Ecto neural progenitor cell (in vitro differentiated cells): Measurements from ENCODE around the gene CNOT6.

ENCODE experiments used
- DNase-seq: peaks from one replicate; pipeline ENCODE4 v3.0.0-alpha.2; 2018; ENCODE audit warnings: low spot score

The CNOT6 gene

DNA sequence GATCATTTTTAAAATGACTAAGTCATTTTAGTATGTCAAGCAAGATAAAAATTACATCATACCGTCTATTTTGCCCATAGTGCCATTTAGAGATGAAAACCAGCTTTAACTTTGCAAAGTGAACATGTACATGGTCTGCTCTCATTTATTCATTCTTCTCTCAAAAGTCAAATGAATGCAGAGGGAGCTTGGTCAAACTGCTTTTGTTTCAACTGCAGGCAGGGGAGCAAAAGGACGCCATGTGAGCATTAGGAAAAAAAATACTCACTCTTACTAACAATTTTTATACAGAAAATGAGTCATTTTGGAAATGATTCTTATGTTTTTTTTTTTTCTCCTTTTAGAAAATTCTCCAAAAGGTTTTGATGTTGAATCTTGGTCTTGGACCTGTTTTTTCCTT, 81.4 kb downstream of the CNOT6 start:
- DNase-seq = no peak

- DNase-seq = no peak
Observed at GRCh38 chr5:180580681-180581080, 86.5 kb downstream of the CNOT6 start.

DNA sequence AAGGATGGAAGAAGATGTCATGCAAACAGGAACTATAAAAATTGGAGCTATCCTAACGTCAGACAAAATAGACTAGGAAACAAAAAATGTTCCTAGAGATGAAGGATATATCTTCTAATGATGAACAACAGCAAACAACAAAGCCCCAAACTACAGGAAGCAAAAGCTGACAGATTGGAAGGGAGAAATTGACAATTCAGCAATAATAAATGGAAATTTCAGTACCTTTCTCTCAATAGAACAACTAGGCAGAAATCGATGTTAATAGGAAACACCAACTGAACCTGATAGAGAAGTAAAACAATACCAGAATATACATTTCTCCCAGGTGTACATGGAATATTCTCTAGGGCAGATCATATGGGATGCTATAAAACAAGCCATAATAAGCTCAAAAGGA, 89.6 kb downstream of the CNOT6 start:
- DNase-seq = no peak

DNA sequence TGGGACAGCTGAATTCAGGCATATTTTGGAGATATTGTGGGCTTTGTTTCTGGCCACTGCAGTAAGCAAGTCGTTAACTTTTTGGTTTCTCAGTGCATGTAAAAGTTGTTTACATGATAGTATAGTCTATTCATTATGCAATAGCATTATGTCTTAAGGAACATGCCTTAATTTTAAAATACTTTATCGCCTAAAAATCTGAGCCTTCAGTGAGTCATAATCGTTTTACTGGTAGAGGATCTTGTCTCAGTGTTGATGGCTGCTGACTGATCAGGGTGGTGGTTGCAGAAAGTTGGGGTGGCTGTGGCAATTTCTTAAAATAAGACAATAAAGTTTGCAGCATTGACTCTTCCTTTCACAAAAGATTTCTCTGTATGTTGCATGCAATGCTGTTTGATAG, 92.0 kb downstream of the CNOT6 start:
- DNase-seq = no peak

- DNase-seq = no peak
Observed at GRCh38 chr5:180586870-180587269, 92.7 kb downstream of the CNOT6 start.

DNA sequence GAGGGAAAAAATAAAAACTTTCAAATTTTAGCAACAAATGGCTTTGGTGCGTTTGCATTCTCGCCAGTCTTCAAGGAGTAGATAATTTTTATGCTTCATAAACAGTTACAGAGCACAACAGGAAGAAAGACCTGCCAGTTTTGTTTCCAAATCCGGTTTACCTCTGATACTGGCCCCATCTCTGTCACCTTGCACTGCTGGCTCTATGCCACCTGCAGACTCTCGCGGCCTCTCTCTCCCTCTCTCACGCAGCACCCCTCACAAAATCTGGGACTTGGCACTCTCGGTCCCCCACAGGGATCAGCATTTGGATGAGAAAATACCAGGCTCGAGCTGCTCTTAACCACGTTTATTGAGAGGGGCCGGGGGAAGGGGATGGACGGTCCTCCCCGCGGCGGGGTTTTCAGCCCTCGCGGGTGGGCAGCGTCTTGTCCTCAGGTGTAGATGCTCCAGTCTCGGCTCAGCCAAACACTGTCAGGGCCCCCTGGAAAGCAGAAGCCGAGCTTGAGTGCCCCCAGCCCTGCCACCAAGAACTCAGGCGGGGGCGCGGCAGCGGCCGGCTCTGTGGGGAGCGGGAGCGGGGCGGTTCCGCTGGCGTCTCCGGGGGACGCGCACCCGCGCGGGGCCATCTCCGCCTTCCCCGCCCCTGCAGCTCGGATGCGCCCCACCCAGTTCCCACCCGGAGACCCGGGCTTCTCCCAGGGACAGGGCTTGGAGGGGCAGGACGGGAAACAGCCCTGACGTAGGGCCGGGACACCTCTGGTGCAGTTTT, 95.8 kb downstream of the CNOT6 start:
- peak; percentile 49 for DNase-seq

GRCh38 chr5:180590543-180591310, 96.5 kb downstream of the CNOT6 start:
- DNase-seq = peak; percentile 63

- DNase-seq = peak; percentile 54
Observed at GRCh38 chr5:180591311-180591887, 97.2 kb downstream of the CNOT6 start, which contains the start of gene SCGB3A1. SCGB3A1 (minus strand) TSS chr5:180591499; CDS start chr5:180591462, 37 bp downstream.

- DNase-seq = peak; percentile 38
Observed at GRCh38 chr5:180592176-180592575, 98.0 kb downstream of the CNOT6 start.

DNA sequence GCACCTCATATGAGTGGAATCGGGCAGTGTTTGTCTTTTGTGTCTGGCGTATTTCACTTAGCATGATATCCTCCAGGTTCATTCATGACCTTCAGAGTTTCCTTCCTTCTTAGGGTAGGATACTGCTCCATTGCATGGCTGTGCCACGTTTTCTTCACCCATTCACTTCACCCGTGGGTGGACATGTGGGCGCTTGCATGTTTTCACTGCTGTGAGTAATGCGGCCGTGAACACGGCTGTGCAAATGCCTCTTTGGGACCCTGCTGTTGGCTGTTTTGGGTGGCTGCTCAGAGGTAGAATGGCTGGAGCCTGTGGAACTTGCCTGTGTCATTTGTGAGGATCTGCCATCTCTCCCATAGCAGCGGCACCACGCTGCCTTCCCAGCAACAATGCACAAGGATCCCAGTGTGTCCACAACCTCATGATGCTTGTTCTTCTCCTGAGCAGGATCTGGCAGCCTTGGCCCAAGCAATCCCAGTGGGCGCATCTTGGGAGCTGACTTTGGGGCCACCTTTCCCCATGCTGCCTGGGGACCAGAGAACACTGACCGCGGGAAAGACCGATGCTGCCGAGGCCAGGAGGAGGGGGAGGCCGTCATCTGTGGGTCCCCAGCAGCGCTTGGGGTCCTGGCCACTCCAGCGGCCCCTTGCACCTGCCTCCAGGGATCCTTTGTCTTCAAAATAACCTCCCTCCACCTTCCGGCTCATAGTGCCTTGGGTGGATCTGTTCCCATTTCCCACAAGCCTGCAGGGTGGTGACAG, 99.4 kb downstream of the CNOT6 start:
- DNase-seq = peak; percentile 36

DNA sequence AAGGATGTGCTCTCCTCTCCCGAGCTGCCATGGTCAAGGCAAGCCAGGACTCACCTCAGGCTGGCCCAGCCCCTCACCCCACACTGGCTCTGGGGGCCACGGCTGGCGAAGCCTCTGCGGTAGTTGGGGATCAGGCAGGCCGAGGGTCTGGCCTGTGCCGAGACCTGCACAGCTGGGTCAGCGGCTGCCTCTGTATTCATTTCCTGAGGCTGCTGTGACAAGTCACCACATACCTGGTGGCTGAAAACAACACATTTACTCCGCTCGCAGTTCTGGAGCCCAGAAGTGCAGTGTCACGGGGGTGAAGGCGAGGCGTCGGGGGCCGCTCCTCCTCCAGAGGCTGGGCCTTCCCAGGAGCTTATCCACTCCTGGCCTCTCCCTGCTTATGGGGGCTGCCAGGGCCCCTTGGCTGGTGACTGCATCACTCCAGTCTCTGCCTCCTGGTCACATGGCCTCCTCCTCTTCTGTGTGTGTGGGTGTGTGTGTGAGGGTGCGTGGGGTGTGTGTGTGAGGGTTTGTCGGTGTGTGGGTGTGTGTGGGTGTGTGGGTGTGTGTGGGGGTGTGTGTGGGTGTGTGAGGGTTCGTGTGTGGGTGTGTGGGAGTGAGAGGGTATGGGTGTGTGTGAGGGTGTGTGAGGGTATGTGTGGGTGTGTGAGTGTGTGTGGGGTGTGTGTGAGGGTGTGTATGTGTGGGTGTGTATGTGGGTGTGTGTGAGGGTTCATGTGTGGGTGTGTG, 100.3 kb downstream of the CNOT6 start:
- DNase-seq = peak; percentile 46

DNA sequence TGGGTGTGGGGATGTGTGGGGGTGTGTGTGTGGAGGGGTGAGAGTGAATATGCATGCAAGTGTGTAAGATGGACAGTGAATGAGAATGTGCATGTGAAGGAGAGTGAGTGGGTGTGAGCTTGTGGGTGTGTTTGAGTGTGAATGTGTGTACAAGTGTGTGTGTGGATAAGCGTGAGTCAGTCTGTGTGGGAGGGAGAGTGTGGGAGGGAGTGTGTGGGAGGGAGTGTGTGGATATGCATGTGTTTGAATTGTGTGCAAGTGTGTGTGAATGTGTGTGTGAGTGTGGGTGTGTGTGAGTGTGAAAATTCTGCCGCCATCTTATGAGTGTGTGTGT, 100.8 kb downstream of the CNOT6 start:
- no peak for DNase-seq

GRCh38 chr5:180595381-180596114, 101.4 kb downstream of the CNOT6 start:
- no peak for DNase-seq

- no peak for DNase-seq
Observed at GRCh38 chr5:180596115-180596667, 102.0 kb downstream of the CNOT6 start.

DNA sequence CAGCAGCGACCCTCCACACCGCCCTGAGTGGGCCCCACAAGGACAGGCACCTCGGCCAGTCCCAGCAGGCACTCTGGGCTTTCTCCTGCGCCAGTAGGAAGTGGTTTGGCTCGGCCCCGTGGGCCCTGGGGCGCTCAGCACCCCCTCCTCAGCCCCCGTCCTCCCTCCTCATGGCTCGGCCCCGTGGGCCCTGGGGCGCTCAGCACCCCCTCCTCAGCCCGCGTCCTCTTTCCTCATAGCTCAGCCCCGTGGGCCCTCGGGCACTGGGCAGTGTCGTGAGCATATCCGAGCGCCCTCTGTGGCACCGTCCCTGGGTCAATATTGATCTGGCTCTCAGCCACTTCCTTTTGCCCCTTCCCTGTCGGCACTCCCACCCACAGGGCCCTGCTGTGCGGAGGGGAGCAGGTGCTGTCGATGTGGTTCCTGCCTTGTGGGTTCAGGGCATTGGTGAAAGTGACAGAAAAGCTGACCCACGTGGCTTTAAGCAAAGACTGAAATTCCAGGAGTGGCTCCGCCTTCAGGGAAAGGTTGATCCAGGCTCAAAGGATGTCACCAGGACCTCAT, 102.6 kb downstream of the CNOT6 start:
- no peak for DNase-seq

DNA sequence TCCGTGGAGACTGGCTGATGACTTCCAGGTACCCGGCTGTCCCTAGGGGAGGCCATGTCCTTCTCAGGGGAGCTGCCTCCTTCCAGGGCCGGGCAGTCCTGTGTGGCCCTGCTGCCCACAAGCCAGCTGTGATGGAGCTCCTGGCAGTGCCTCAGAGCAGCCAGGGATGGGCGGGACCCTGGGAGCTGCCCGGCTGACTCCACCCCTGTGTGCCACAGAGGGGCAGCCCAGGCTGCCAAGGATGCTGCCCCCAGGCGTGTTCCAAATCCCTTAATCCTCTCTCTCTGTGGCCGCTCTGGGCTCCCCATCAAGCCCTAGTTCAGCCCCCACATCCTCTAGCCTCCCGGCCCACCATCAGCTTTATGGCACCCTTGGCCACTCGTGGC, 104.1 kb downstream of the CNOT6 start:
- peak; percentile 42 for DNase-seq

- DNase-seq = no peak
Observed at GRCh38 chr5:180598797-180599589, 104.8 kb downstream of the CNOT6 start.

- DNase-seq = no peak
Observed at GRCh38 chr5:180599590-180599914, 105.4 kb downstream of the CNOT6 start.

GRCh38 chr5:180599981-180600553, 105.9 kb downstream of the CNOT6 start:
- DNase-seq = no peak
